ENCODE results near the gene KNDC1.

Gene KNDC1

GRCh38 chr10:133237588-133238465 lies 77.8 kb downstream of the KNDC1 start, which contains the start of gene VENTX:
VENTX (plus strand) TSS chr10:133237855; CDS start chr10:133237915, 60 bp downstream.
- no peak within 1 kb of the TSS for H3K9ac ChIP-seq (ENCODE audit: low read length in 5 of 5)
- no peaks in the 10 kb centered on the region for H3K36me3 ChIP-seq (ENCODE audit: control insufficient read depth in 5 of 5, insufficient read depth in 5 of 5, low read length in 5 of 5)
- H3K9me3 ChIP-seq (ENCODE audit: control insufficient read depth in 5 of 5, low read length in 5 of 5) = no peaks in the 10 kb centered on the region
- H3K27ac ChIP-seq (ENCODE audit: low read depth, low read length) = no peak within 1 kb of the TSS
- H3K27me3 ChIP-seq (ENCODE audit: control insufficient read depth in 5 of 5, insufficient read depth in 4 of 5, low read length in 5 of 5) = peaks cover 23 to 59% (median 55%) of the 10 kb centered on the region in 5 donors
- H3K4me1 ChIP-seq (ENCODE audit: control insufficient read depth in 5 of 5, insufficient read depth in 5 of 5, low read length in 5 of 5) = peaks cover 0 to 35% (median 17%) of the 10 kb centered on the region in 5 donors
- peak within 1 kb of the TSS in 2 of 5 donors; percentile 43 to 55 for H3K4me3 ChIP-seq (ENCODE audit: low read depth in 1 of 5, low read length in 5 of 5)

- no peak overlapping the region for H3K9ac ChIP-seq (ENCODE audit: low read length in 5 of 5)
- H3K36me3 ChIP-seq (ENCODE audit: control insufficient read depth in 5 of 5, insufficient read depth in 5 of 5, low read length in 5 of 5) = no peaks in the 10 kb centered on the region
- no peak overlapping the region for H3K27ac ChIP-seq (ENCODE audit: low read depth, low read length)
- peaks cover 0 to 35% (median 17%) of the 10 kb centered on the region in 5 donors for H3K4me1 ChIP-seq (ENCODE audit: control insufficient read depth in 5 of 5, insufficient read depth in 5 of 5, low read length in 5 of 5)
- H3K9me3 ChIP-seq (ENCODE audit: control insufficient read depth in 5 of 5, low read length in 5 of 5) = no peaks in the 10 kb centered on the region
- H3K27me3 ChIP-seq (ENCODE audit: control insufficient read depth in 5 of 5, insufficient read depth in 4 of 5, low read length in 5 of 5) = peaks cover 25 to 60% (median 57%) of the 10 kb centered on the region in 5 donors
- H3K4me3 ChIP-seq (ENCODE audit: low read depth in 1 of 5, low read length in 5 of 5) = no peak overlapping the region
Observed at GRCh38 chr10:133238466-133238804, 78.4 kb downstream of the KNDC1 start.

GRCh38 chr10:133239990-133240389 lies 80.0 kb downstream of the KNDC1 start:
- Histone ChIP-seq H3K4me3 (ENCODE audit: low read depth in 1 of 5, low read length in 5 of 5) (no peak overlapping the region), H3K36me3 (ENCODE audit: control insufficient read depth in 5 of 5, insufficient read depth in 5 of 5, low read length in 5 of 5) (no peaks in the 10 kb centered on the region), H3K27me3 (ENCODE audit: control insufficient read depth in 5 of 5, insufficient read depth in 4 of 5, low read length in 5 of 5) (peaks cover 32 to 68% (median 63%) of the 10 kb centered on the region in 5 donors), H3K9ac (ENCODE audit: low read length in 5 of 5) (no peak overlapping the region), H3K4me1 (ENCODE audit: control insufficient read depth in 5 of 5, insufficient read depth in 5 of 5, low read length in 5 of 5) (peaks cover 0 to 35% (median 17%) of the 10 kb centered on the region in 5 donors), H3K9me3 (ENCODE audit: control insufficient read depth in 5 of 5, low read length in 5 of 5) (no peaks in the 10 kb centered on the region), H3K27ac (ENCODE audit: low read depth, low read length) (no peak overlapping the region)

- H3K9ac ChIP-seq (ENCODE audit: low read length in 5 of 5) = no peak overlapping the region
- no peaks in the 10 kb centered on the region for H3K9me3 ChIP-seq (ENCODE audit: control insufficient read depth in 5 of 5, low read length in 5 of 5)
- no peak overlapping the region for H3K27ac ChIP-seq (ENCODE audit: low read depth, low read length)
- peaks cover 38 to 73% (median 68%) of the 10 kb centered on the region in 5 donors for H3K27me3 ChIP-seq (ENCODE audit: control insufficient read depth in 5 of 5, insufficient read depth in 4 of 5, low read length in 5 of 5)
- H3K4me3 ChIP-seq (ENCODE audit: low read depth in 1 of 5, low read length in 5 of 5) = peak overlapping the region in 2 of 5 donors; percentile 42 to 50
- peaks cover 0 to 30% (median 14%) of the 10 kb centered on the region in 5 donors for H3K4me1 ChIP-seq (ENCODE audit: control insufficient read depth in 5 of 5, insufficient read depth in 5 of 5, low read length in 5 of 5)
- no peaks in the 10 kb centered on the region for H3K36me3 ChIP-seq (ENCODE audit: control insufficient read depth in 5 of 5, insufficient read depth in 5 of 5, low read length in 5 of 5)
Observed at GRCh38 chr10:133241501-133242205, 81.6 kb downstream of the KNDC1 start.

GRCh38 chr10:133242611-133243356 lies 82.8 kb downstream of the KNDC1 start:
- H3K27me3 ChIP-seq (ENCODE audit: control insufficient read depth in 5 of 5, insufficient read depth in 4 of 5, low read length in 5 of 5) = peaks cover 41 to 70% (median 68%) of the 10 kb centered on the region in 5 donors

GRCh38 chr10:133243593-133243992 lies 83.6 kb downstream of the KNDC1 start:
- Histone ChIP-seq H3K36me3 (ENCODE audit: control insufficient read depth in 5 of 5, insufficient read depth in 5 of 5, low read length in 5 of 5) (no peaks in the 10 kb centered on the region), H3K4me1 (ENCODE audit: control insufficient read depth in 5 of 5, insufficient read depth in 5 of 5, low read length in 5 of 5) (peaks cover 0 to 18% (median 4%) of the 10 kb centered on the region in 5 donors), H3K4me3 (ENCODE audit: low read depth in 1 of 5, low read length in 5 of 5) (no peak overlapping the region), H3K9me3 (ENCODE audit: control insufficient read depth in 5 of 5, low read length in 5 of 5) (no peaks in the 10 kb centered on the region), H3K9ac (ENCODE audit: low read length in 5 of 5) (no peak overlapping the region), H3K27me3 (ENCODE audit: control insufficient read depth in 5 of 5, insufficient read depth in 4 of 5, low read length in 5 of 5) (peaks cover 48 to 71% (median 66%) of the 10 kb centered on the region in 5 donors), H3K27ac (ENCODE audit: low read depth, low read length) (no peak overlapping the region)

More at GRCh38 chr10:133242611-133243356, 82.8 kb downstream of the KNDC1 start:
- Histone ChIP-seq H3K27ac (ENCODE audit: low read depth, low read length) (no peak overlapping the region), H3K9ac (ENCODE audit: low read length in 5 of 5) (no peak overlapping the region), H3K9me3 (ENCODE audit: control insufficient read depth in 5 of 5, low read length in 5 of 5) (no peaks in the 10 kb centered on the region), H3K4me1 (ENCODE audit: control insufficient read depth in 5 of 5, insufficient read depth in 5 of 5, low read length in 5 of 5) (peaks cover 0 to 23% (median 9%) of the 10 kb centered on the region in 5 donors), H3K36me3 (ENCODE audit: control insufficient read depth in 5 of 5, insufficient read depth in 5 of 5, low read length in 5 of 5) (no peaks in the 10 kb centered on the region), H3K4me3 (ENCODE audit: low read depth in 1 of 5, low read length in 5 of 5) (no peak overlapping the region)

GRCh38 chr10:133245439-133246235 lies 85.6 kb downstream of the KNDC1 start:
- peaks cover 53 to 74% (median 73%) of the 10 kb centered on the region in 5 donors for H3K27me3 ChIP-seq (ENCODE audit: control insufficient read depth in 5 of 5, insufficient read depth in 4 of 5, low read length in 5 of 5)
- no peak overlapping the region for H3K4me3 ChIP-seq (ENCODE audit: low read depth in 1 of 5, low read length in 5 of 5)
- no peak overlapping the region for H3K9ac ChIP-seq (ENCODE audit: low read length in 5 of 5)
- H3K36me3 ChIP-seq (ENCODE audit: control insufficient read depth in 5 of 5, insufficient read depth in 5 of 5, low read length in 5 of 5) = no peaks in the 10 kb centered on the region
- H3K27ac ChIP-seq (ENCODE audit: low read depth, low read length) = no peak overlapping the region
- H3K4me1 ChIP-seq (ENCODE audit: control insufficient read depth in 5 of 5, insufficient read depth in 5 of 5, low read length in 5 of 5) = peaks cover 0 to 18% (median 4%) of the 10 kb centered on the region in 5 donors
- no peaks in the 10 kb centered on the region for H3K9me3 ChIP-seq (ENCODE audit: control insufficient read depth in 5 of 5, low read length in 5 of 5)

- Histone ChIP-seq H3K9ac (ENCODE audit: low read length in 5 of 5) (no peak overlapping the region), H3K4me3 (ENCODE audit: low read depth in 1 of 5, low read length in 5 of 5) (no peak overlapping the region), H3K27ac (ENCODE audit: low read depth, low read length) (no peak overlapping the region), H3K27me3 (ENCODE audit: control insufficient read depth in 5 of 5, insufficient read depth in 4 of 5, low read length in 5 of 5) (peaks cover 53 to 70% (median 67%) of the 10 kb centered on the region in 5 donors), H3K9me3 (ENCODE audit: control insufficient read depth in 5 of 5, low read length in 5 of 5) (no peaks in the 10 kb centered on the region), H3K36me3 (ENCODE audit: control insufficient read depth in 5 of 5, insufficient read depth in 5 of 5, low read length in 5 of 5) (no peaks in the 10 kb centered on the region), H3K4me1 (ENCODE audit: control insufficient read depth in 5 of 5, insufficient read depth in 5 of 5, low read length in 5 of 5) (peaks cover 0 to 13% (median 4%) of the 10 kb centered on the region in 5 donors)
Observed at GRCh38 chr10:133246236-133246626, 86.2 kb downstream of the KNDC1 start.

- H3K36me3 ChIP-seq (ENCODE audit: control insufficient read depth in 5 of 5, insufficient read depth in 5 of 5, low read length in 5 of 5) = no peaks in the 10 kb centered on the region
- peaks cover 41 to 64% (median 59%) of the 10 kb centered on the region in 5 donors for H3K27me3 ChIP-seq (ENCODE audit: control insufficient read depth in 5 of 5, insufficient read depth in 4 of 5, low read length in 5 of 5)
- no peak overlapping the region for H3K4me3 ChIP-seq (ENCODE audit: low read depth in 1 of 5, low read length in 5 of 5)
- no peak overlapping the region for H3K27ac ChIP-seq (ENCODE audit: low read depth, low read length)
- H3K9me3 ChIP-seq (ENCODE audit: control insufficient read depth in 5 of 5, low read length in 5 of 5) = no peaks in the 10 kb centered on the region
- peaks cover 0 to 5% (median 0%) of the 10 kb centered on the region in 5 donors for H3K4me1 ChIP-seq (ENCODE audit: control insufficient read depth in 5 of 5, insufficient read depth in 5 of 5, low read length in 5 of 5)
- no peak overlapping the region for H3K9ac ChIP-seq (ENCODE audit: low read length in 5 of 5)
Observed at GRCh38 chr10:133247681-133248333, 87.8 kb downstream of the KNDC1 start.
